Neural progenitor cell (in vitro differentiated cells): Measurements from ENCODE around the gene PLEKHJ1. TPM values are rescaled to one million over a fixed set of nuclear protein-coding genes. Genes with fewer than 3 reads are reported as not detected.

Source experiments
- DNase-seq: peaks from one replicate; pipeline ENCODE4 v3.0.0-alpha.2; 2016; ENCODE audit warnings: low spot score
- H2AFZ ChIP-seq: fragments of 200-600 bp; sonication (generic); replicated peaks from 2 replicates; pipeline ENCODE4 v1.6.1; 2016; ENCODE audit warnings: antibody characterized with exemption
- H3F3A ChIP-seq: fragments of 200-600 bp; sonication (generic); 2 replicates; pipeline ENCODE4 v1.6.1; 2016; ENCODE audit warnings: antibody characterized with exemption, low read depth
- H3K27ac ChIP-seq: fragments of 200-600 bp; sonication (generic); 2 replicates; pipeline ENCODE4 v1.5.1; 2016; ENCODE audit warnings: mild to moderate bottlenecking
- H3K27me3 ChIP-seq: fragments of 200-600 bp; sonication (generic); 2 replicates; pipeline ENCODE4 v1.6.1; 2016; ENCODE audit warnings: mild to moderate bottlenecking, moderate library complexity
- H3K36me3 ChIP-seq: fragments of 200-600 bp; sonication (generic); 2 replicates; pipeline ENCODE4 v1.5.1; 2016
- H3K4me1 ChIP-seq: fragments of 200-600 bp; sonication (generic); 2 replicates; pipeline ENCODE4 v1.6.1; 2016; ENCODE audit warnings: mixed run types
- H3K4me2 ChIP-seq: fragments of 200-600 bp; sonication (generic); 2 replicates; pipeline ENCODE4 v1.6.1; 2016
- H3K4me3 ChIP-seq: fragments of 200-600 bp; sonication (generic); 2 replicates; pipeline ENCODE4 v1.5.1; 2016
- H3K79me2 ChIP-seq: fragments of 200-600 bp; sonication (generic); 2 replicates; pipeline ENCODE4 v1.6.1; 2016; ENCODE audit warnings: low read depth
- H3K9ac ChIP-seq: fragments of 200-600 bp; sonication (generic); 2 replicates; pipeline ENCODE4 v1.6.1; 2016
- H3K9me3 ChIP-seq: fragments of 200-600 bp; sonication (generic); 2 replicates; pipeline ENCODE4 v1.5.1; 2016; ENCODE audit warnings: low read depth
- H4K20me1 ChIP-seq: fragments of 200-600 bp; sonication (generic); 2 replicates; pipeline ENCODE4 v1.6.1; 2016; ENCODE audit warnings: low read depth
- H3K27ac Mint-ChIP-seq: 3 replicates; pipeline ENCODE4 v1.8.0; 2021; ENCODE audit warnings: mixed read lengths
- H3K27me3 Mint-ChIP-seq: 2 replicates; pipeline ENCODE4 v1.8.0; 2022; ENCODE audit warnings: low read depth, mild to moderate bottlenecking, inconsistent platforms, moderate library complexity, mixed read lengths; ENCODE audit not compliant: insufficient read depth
- H3K36me3 Mint-ChIP-seq: 3 replicates; pipeline ENCODE4 v1.8.0; 2021; ENCODE audit warnings: mixed read lengths
- H3K4me1 Mint-ChIP-seq: 3 replicates; pipeline ENCODE4 v1.8.0; 2021; ENCODE audit warnings: mixed read lengths
- H3K4me3 Mint-ChIP-seq: 3 replicates; pipeline ENCODE4 v1.8.0; 2021; ENCODE audit warnings: mild to moderate bottlenecking, moderate library complexity, mixed read lengths
- H3K9me3 Mint-ChIP-seq: 3 replicates; pipeline ENCODE4 v1.8.0; 2020; ENCODE audit warnings: mixed read lengths
- EZH2 ChIP-seq: fragments of 200-600 bp; sonication (generic); IDR thresholded peaks from 2 replicates; pipeline ENCODE4 v1.6.1; 2017; ENCODE audit warnings: antibody characterized with exemption, mild to moderate bottlenecking, moderate library complexity
- EZH2phosphoT487 ChIP-seq: fragments of 200-600 bp; sonication (generic); IDR thresholded peaks from 2 replicates; pipeline ENCODE4 v1.6.1; 2017; ENCODE audit warnings: antibody characterized with exemption
- total RNA-seq: library from RNA; depleted of rRNA; stranded (reverse); fragments of >200 nt; gene quantifications from 2 replicates; pipeline ENCODE4 v1.2.3, GENCODE V29; 2015; ENCODE audit warnings: low replicate concordance
- TF ChIP-seq, protein P1 (sequence below): fragments of 200-600 bp; sonication (generic); IDR thresholded peaks from 2 replicates; pipeline ENCODE4 v1.5.1; 2017; ENCODE audit warnings: antibody characterized with exemption, mild to moderate bottlenecking

PLEKHJ1 gene
- total RNA-seq, 1 donor from 2014 or later: 77.6 TPM

DNA sequence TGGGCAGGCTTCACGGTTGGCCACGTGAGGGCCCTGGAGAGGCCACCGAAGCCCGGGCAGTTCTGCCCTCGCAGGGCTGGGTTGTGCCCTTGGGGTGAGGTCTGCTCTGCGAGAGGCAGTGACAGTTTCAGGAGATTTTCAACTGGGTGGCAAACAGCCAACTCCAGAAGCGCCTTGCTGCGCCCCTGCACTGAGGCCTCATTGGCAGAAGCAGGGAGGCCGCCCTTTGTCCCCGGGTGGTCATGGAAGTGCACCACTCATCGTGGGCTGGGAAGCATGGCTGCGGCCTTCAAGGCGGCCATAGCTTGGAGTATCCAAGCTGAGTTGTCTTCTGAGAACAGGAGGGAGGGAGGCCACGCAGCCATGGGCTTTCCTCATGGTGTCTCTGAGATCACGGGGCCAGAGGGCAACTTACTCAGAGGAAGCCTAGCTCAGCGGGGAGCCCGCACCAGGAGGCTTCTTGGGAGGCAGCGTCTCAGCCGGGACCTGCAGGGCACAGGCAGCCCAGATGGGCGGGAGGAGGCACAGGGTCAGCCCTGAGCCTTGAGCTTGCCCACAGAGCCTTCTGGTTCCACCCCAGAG, 14.8 kb downstream of the PLEKHJ1 start:
- H3K27me3 Mint-ChIP-seq: peaks cover 6% of the 10 kb centered on the region
- TF ChIP-seq, protein P1, sequence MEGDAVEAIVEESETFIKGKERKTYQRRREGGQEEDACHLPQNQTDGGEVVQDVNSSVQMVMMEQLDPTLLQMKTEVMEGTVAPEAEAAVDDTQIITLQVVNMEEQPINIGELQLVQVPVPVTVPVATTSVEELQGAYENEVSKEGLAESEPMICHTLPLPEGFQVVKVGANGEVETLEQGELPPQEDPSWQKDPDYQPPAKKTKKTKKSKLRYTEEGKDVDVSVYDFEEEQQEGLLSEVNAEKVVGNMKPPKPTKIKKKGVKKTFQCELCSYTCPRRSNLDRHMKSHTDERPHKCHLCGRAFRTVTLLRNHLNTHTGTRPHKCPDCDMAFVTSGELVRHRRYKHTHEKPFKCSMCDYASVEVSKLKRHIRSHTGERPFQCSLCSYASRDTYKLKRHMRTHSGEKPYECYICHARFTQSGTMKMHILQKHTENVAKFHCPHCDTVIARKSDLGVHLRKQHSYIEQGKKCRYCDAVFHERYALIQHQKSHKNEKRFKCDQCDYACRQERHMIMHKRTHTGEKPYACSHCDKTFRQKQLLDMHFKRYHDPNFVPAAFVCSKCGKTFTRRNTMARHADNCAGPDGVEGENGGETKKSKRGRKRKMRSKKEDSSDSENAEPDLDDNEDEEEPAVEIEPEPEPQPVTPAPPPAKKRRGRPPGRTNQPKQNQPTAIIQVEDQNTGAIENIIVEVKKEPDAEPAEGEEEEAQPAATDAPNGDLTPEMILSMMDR: no peak
- TF ChIP-seq EZH2phosphoT487: no peak
- no peak for TF ChIP-seq EZH2
- H3F3A ChIP-seq: no peaks in the 10 kb centered on the region
- H3K27ac ChIP-seq: no peak overlapping the region
- H3K36me3 ChIP-seq: no peaks in the 10 kb centered on the region
- H3K4me2 ChIP-seq: no peak overlapping the region
- H3K27me3 ChIP-seq: no peaks in the 10 kb centered on the region
- no peaks in the 10 kb centered on the region for H3K9me3 Mint-ChIP-seq
- H3K4me1 Mint-ChIP-seq: no peaks in the 10 kb centered on the region
- H3K27ac Mint-ChIP-seq: no peak overlapping the region
- no peaks in the 10 kb centered on the region for H3K9me3 ChIP-seq
- no peaks in the 10 kb centered on the region for H4K20me1 ChIP-seq
- H3K36me3 Mint-ChIP-seq: peaks cover 18% of the 10 kb centered on the region
- no peaks in the 10 kb centered on the region for H3K79me2 ChIP-seq
- no peak overlapping the region for H3K4me3 ChIP-seq
- no peak overlapping the region for H3K9ac ChIP-seq
- no peak overlapping the region for H2AFZ ChIP-seq
- no peak overlapping the region for H3K4me3 Mint-ChIP-seq
- no peaks in the 10 kb centered on the region for H3K4me1 ChIP-seq
- no peak for DNase-seq

DNA sequence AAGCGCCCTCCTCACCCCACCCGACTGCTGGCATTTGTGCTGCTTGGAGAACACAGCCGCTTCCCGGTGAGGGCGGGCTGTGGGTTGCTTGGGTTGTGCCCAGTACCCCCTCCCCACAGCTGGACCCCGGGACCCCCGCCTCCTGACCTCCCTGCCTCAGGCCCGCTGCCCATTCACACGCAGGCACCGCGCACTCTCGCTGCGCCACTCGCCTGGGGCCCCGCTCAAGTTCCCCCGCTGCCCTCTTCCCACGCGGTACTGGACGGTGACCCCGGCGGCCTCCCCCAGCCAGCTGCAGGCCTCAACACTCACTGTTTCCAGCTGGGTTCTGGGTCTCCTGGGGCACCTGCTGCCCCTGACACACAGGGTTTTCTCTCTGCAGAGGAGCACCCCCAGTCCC, 16.4 kb downstream of the PLEKHJ1 start:
- peaks cover 21% of the 10 kb centered on the region for H3K36me3 Mint-ChIP-seq

DNA sequence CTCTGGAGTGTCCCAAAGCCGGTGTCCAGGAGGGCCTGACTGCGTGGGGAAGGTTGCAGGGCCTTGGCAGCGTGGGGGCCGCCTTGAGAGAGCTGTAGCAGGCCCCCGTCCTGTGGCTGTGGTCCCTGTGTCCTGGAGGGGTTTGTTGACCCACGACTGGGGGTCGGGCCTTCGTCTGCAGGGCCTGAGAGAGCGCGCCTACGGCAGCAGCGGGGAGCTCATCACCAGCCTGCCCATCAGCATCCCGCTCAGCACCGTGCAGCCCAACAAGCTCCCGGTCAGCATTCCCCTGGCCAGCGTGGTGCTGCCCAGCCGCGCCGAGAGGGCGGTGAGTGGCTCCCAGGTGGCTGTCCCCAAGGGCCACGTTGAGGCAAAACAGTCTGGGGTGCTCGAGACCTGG, 18.5 kb downstream of the PLEKHJ1 start:
- Histone ChIP-seq H3K36me3 (no peaks in the 10 kb centered on the region), H2AFZ (no peak overlapping the region), H4K20me1 (no peaks in the 10 kb centered on the region), H3K4me3 (no peak overlapping the region), H3K9ac (no peak overlapping the region), H3K9me3 (no peaks in the 10 kb centered on the region), H3K4me2 (no peak overlapping the region), H3K79me2 (no peaks in the 10 kb centered on the region), H3K4me1 (no peaks in the 10 kb centered on the region), H3K27ac (no peak overlapping the region), H3K27me3 (no peaks in the 10 kb centered on the region), H3F3A (no peaks in the 10 kb centered on the region)
- Mint-ChIP-seq H3K27ac (no peak overlapping the region), H3K9me3 (no peaks in the 10 kb centered on the region), H3K4me3 (peak overlapping the region; percentile 15), H3K27me3 (no peaks in the 10 kb centered on the region), H3K36me3 (peaks cover 15% of the 10 kb centered on the region), H3K4me1 (no peaks in the 10 kb centered on the region)
- TF ChIP-seq, protein P1: no peak
- TF ChIP-seq EZH2: no peak
- TF ChIP-seq EZH2phosphoT487: no peak
- DNase-seq: no peak

More for the DNA sequence above, 16.4 kb downstream of the PLEKHJ1 start:
- H3F3A ChIP-seq: no peaks in the 10 kb centered on the region
- H3K9me3 Mint-ChIP-seq: no peaks in the 10 kb centered on the region
- H3K9me3 ChIP-seq: no peaks in the 10 kb centered on the region
- no peak overlapping the region for H3K4me3 ChIP-seq
- no peaks in the 10 kb centered on the region for H3K4me1 ChIP-seq
- no peak overlapping the region for H2AFZ ChIP-seq
- no peak overlapping the region for H3K27ac ChIP-seq
- no peaks in the 10 kb centered on the region for H3K4me1 Mint-ChIP-seq
- no peak for DNase-seq
- H3K9ac ChIP-seq: no peak overlapping the region
- no peaks in the 10 kb centered on the region for H3K79me2 ChIP-seq
- H4K20me1 ChIP-seq: no peaks in the 10 kb centered on the region
- TF ChIP-seq EZH2 (no peak), EZH2phosphoT487 (no peak)
- TF ChIP-seq, protein P1: no peak
- H3K27me3 Mint-ChIP-seq: peaks cover 4% of the 10 kb centered on the region
- no peak overlapping the region for H3K27ac Mint-ChIP-seq
- no peaks in the 10 kb centered on the region for H3K27me3 ChIP-seq
- H3K36me3 ChIP-seq: no peaks in the 10 kb centered on the region
- H3K4me2 ChIP-seq: no peak overlapping the region
- no peak overlapping the region for H3K4me3 Mint-ChIP-seq
